Amniotic stem cell (primary cell): ENCODE results near the gene RNF111.
"Not testable (repeated sequence)": the region's sequence is repeated elsewhere in the genome, so short reads cannot be mapped to it uniquely, and the experiment has no call there.

Experiments used
- DNase-seq: peaks from one replicate; lab custom pipeline; 2025; lab: John Stamatoyannopoulos, UW

The RNF111 gene

DNA sequence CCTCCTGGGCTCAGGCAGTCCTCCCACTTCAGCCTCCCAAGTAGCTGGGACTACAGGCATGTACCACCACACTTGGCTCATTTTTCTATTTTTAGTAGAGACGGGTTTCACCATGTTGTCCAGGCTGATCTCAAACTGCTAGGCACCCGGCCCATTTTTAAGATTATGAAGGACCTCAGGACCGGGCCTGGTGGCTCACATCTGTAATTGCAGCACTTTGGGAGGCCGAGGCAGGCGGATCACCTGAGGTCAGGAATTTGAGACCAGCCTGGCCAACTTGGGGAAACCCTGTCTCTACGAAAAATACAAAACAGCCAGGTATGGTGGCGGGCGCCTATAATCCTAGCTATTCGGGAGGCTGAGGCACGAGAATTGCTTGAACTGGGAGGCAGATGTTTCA, 12.8 kb downstream of the RNF111 start:
- DNase-seq, result not testable (repeated sequence)

GRCh38 chr15:59001946-59002345, 14.5 kb downstream of the RNF111 start:
- DNase-seq, result no peak

- no peak for DNase-seq
These were observed 15.0 kb downstream of the RNF111 start for GRCh38 chr15:59002418-59002859.

DNA sequence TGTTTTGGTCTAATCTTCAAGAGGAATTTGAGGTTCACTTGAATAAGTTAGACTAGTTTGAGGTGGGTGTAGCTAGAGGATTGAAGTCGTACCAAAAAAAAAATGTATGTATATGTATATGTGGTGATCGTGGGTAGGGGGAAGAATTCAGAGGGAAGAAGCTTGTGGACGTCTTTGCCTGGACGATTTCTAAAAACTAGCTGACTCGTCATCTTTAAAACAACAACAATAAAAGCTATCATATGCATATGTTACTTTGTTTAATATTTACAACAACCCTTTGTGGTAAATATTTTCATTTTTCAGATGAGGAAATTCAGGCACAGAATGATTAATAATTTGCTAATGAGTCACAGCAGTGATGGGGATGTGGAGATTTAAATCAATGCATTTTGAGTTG, 18.1 kb downstream of the RNF111 start:
- no peak for DNase-seq

DNA sequence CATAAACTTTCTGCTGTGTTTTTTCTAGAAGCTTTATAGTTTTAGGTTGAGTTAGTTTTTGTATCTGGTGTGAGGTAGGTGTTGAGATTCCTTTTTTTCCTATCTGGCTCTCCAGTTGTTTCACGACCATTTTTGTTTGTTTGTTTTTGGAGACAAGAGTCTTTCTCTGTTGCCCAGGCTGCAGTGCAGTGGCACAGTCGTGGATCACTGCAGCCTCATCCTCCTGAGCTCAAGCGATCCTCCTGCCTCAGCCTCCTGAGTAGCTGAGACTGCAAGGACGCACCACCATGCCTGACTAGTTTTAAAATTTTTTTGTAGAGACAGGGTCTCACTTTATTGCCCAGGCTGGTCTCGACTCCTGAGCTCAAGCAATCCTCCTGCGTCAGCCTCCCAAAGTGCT, 20.6 kb downstream of the RNF111 start:
- no peak for DNase-seq

GRCh38 chr15:59011262-59011952, 23.9 kb downstream of the RNF111 start:
- no peak for DNase-seq

- DNase-seq, result no peak
These were observed 25.9 kb downstream of the RNF111 start for GRCh38 chr15:59013246-59013873.

DNA sequence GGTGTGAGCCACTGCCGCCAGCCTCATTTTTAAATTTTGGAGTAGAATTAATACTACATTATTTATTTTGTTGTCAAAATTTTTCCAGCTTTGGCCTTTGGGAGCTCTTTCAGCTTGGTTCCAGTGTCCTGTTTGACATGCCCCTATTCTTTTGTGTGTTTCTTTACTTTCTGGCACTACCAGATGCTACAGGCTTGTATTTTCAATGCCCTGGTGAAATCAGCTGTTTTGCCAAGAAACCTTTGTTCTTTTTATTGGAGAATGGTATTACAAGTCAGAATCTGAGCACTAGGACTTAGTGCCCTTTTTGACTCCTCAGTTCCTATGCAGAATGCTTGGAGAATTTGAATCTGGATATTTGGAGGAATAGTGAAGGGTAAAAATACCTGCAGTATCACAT, 26.6 kb downstream of the RNF111 start:
- no peak for DNase-seq

GRCh38 chr15:59017449-59017848, 30.0 kb downstream of the RNF111 start:
- no peak for DNase-seq

DNA sequence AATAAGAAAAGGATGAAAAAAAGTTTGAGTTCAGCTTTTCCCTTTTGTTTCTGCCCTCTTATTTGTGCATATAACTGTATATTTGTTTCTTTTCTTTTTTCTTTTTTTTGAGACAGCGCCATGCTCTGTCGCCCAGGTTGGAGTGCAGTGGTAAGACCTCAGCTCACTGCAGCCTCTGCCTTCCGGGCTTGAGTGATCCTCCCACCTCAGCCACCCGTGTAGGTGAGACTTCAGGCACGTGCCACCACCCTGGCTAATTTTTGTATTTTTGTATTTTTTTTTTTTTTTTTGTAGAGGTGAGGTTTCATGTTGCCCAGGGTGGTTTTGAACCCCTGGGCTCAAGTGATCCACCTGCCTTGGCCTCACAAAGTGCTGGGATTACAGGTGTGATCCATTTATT, 31.4 kb downstream of the RNF111 start:
- no peak for DNase-seq

GRCh38 chr15:59020322-59020721, 32.9 kb downstream of the RNF111 start:
- no peak for DNase-seq

DNA sequence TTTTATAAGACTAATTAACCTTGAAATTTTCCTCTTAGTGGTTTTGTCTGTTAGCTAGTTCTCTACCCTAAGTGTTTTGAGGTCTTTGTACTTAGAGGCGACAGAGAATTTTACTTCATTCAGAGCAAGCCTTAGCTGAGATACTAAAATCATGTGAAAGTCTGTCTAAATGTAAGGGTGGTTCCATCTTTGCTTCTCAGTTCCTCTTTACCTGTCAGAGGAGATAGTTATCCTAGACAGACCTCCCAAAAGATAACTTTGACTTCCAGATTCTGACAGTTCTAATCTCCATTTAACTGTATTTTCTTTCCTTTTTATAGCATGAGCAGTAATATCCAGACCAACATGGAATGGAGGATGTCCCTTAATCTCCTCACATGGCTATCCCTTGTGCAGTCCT, 34.7 kb downstream of the RNF111 start:
- no peak for DNase-seq

DNA sequence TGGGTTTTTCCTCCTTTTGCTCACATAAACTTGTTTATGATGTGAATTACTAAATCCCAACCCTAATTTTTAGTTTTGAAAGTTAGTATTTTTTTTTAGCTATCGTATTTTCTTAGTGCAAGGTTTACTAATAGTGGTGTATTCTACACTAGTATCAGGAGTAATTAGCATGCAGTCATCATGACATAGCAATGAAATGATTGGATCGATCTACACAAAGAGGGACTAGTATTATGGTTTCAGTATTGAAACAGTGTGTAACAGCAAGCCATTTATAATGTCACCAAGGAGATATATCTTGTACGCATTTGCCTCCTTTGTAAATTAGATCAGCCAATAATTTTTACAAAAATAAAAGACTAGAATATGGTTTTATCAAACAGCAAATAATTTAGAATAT, 38.7 kb downstream of the RNF111 start:
- no peak for DNase-seq

GRCh38 chr15:59028387-59028955, 41.0 kb downstream of the RNF111 start:
- DNase-seq, result no peak

DNA sequence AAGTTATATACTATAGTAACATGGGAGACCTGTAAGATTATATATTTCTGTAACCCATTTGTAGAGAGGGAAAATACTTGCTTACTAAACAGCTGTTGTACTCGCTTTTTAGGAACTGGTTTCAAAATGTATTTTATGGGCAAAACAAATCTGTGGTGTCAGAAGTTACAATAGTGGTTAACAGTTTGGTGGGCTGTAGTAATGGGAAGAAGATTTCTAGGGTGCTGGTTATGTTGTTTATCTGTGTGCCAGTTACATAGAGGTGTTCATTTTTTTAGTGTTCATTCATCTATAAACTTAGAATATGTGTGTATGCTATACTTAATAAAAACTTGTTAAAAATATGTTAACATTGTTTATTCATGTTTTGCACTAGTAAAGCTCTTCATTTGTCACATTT, 42.1 kb downstream of the RNF111 start:
- no peak for DNase-seq

- DNase-seq, result no peak
These were observed 47.7 kb downstream of the RNF111 start for GRCh38 chr15:59035201-59035600.

GRCh38 chr15:59039225-59039624, 51.8 kb downstream of the RNF111 start:
- no peak for DNase-seq

DNA sequence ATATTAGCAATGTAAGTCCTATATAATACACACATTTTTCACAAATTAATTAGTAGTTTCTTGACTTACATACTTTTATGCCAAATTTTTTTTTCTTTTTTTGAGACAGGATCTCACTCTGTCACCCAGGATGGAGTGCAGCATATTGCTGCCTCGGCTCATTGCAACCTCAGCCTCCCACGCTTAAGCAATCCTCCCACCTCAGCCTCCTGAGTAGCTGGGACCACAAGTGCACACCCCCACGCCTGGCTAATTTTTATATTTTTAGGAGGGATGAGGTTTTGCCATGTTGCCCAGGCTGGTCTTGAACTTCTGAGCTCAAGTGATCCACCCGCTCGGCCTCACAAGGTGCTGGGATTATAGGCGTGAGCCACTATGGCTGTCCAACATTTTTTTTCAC, 54.6 kb downstream of the RNF111 start:
- DNase-seq, result no peak

DNA sequence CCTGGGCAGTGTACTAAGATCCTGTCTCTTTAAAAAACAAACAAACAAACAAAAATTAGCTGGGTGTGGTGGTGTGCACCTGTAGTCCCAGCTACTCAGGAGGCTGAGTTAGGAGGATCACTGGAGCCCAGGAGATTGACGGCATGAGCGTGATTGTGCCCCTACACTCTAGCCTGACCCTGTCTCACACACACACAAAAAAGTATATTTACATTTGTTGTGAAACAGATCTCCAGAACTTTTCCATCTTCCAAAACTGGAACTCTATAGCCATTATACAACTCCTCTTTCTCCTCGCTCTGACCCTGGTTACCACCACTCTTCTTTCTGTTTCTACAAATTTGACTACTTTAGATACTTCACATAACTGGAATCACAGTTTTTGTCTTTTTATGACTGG, 61.4 kb downstream of the RNF111 start:
- no peak for DNase-seq

- no peak for DNase-seq
These were observed 64.7 kb downstream of the RNF111 start for GRCh38 chr15:59051873-59052861.

DNA sequence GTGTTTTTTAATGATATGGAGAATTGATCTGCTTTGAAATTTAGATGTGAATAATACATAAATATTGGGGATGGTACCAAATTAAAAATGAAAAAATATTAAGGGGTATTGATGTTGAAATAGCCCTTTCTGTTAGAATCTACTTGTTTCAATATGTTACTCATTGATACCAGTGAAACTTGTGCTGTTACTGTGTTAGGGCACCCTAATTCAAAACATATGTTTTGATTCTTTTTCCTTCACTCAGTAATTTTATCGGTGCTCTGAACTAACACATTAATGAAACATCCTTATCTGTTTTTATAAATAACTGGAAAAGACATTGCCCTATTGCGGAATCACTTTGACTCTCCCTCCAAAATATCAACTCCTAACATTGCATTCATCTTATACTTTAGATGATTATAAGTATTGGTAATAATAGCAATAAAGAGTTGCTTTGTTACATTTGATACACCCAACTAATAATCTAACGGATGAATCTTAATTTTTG, 65.5 kb downstream of the RNF111 start:
- DNase-seq, result no peak

- DNase-seq, result no peak
These were observed 66.0 kb downstream of the RNF111 start for GRCh38 chr15:59053482-59053881.
